ENCODE measurements around the gene DCX. TPM values are rescaled to one million over a fixed set of nuclear protein-coding genes. Genes with fewer than 3 reads are reported as not detected.

Gene DCX
- total RNA-seq, result not detected in 2 replicates

DNA sequence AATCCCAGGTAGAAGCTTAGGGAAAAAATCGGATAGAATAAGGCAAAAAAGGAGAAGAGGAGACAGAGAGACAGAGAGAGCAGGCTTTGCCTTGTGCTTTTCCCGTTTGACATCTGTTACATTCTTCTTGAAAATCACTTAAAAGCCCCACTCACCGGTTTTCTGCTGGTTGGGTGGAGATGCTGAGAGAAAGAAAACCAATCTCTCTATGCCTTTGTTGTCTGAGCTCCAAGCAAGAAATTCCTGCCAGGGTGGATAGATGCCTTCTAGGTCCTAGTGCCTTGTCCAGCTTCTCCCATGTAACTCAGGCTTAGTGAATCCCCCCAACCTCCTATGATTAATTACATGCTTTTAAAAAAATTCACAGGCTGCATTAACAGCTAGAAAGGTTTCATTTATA, at the start of gene DCX:
Gene DCX (minus strand): TSS at position 210 of the 400 bp plus-strand sequence. CDS start 1,794 bp downstream, outside the sequence.
- no peak for DNase-seq (ENCODE audit: low read depth in 2 of 2)

DNA sequence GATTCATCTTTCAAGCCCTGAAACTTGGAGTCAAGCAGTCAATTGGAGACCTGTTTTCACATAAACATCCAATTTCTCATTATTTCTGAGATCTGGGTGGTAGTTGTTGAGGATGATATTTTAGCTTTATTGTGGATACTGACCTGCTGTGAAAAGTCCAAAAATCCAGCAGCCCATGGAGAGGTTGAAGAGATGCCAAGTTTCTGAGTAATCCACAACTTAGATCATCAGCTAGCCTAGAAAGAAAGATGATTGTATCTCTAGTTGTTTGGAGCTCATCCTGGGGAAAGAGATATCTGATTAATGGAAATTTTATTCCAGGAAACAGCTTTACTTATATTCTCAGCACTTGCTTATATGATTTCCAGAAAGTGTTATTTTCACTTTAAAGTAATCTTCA, 48.6 kb upstream of the DCX start:
- DNase-seq (ENCODE audit: low read depth in 2 of 2), result no peak

DNA sequence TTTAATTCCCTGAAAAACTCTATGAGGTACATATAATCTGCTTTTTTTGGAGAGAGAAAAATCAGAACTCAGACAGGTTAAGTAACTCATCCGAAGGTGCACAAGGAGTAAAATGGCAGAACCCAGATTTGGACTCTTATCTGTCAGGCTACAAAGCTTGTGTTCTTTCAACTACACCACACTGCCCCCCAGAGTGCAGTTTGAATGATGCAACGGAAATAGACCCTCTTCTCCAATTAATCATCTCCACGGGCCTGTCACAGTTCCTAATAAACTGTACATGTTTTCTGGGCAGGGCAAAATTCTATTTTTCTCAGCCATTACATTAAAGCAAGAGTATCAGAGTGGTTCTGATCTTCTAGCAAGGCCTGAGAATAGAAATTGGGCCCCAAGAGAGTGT, 35.3 kb upstream of the DCX start:
- peak in 1 of 2 donors; percentile 0 for DNase-seq (ENCODE audit: low read depth in 2 of 2)

DNA sequence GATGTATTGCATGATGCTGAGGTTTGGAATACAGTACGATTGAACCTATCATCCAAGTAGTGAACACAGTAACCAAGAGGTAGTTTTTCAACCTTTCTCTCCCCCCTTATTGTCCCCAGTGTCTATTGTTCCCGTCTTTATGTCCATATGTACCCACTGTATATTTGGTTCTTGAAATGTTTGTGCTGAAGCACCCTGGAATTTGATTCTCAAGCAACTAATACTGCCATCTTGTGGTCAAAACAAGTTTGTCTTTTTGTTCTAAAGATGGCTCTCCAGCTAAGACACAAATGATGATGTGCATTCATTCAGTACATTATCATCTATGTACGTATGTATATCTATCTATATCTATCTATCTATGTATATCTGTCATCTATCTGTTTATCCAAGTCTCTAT, 33.5 kb upstream of the DCX start:
- peak; percentile 11 to 13 for DNase-seq (ENCODE audit: low read depth in 2 of 2)

DNA sequence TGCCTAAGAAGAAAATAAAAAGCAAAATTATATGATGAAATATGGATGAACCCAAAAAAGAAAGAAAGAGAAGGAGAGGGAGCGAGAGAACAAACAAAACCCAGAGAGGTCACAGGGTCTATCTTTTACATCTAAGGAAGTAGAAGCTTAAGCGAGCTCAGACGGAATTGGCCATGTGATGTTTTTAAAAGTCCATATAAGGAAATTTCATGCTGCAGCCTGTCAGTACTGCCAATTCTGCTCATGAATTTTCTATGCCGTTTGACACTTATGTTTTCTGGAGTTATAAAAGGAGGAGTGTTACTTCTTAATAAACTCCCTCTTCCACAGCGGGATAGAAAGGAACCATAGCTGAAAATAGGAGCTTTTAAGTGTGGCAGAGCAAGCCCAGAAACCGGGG, 32.9 kb upstream of the DCX start:
- no peak for DNase-seq (ENCODE audit: low read depth in 2 of 2)

DNA sequence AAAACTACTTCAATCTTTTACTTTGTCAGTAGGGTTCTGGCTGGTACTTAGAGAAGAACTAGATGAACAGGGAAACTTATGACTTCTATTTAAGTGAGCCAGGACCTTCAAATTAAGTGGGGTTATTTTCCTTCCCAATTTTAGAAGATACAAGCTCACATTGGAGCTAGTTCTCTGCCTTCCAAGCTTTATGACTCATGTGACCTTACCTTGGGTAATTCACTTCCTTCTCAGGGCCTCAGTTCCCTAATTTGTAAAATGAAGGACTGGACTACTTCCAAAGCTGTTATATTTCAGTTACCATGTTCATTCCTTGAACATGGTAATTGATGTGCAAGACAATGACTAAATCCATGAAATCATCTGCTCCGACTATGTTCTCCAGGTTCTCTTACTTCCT, 32.0 kb upstream of the DCX start:
- no peak for DNase-seq (ENCODE audit: low read depth in 2 of 2)

DNA sequence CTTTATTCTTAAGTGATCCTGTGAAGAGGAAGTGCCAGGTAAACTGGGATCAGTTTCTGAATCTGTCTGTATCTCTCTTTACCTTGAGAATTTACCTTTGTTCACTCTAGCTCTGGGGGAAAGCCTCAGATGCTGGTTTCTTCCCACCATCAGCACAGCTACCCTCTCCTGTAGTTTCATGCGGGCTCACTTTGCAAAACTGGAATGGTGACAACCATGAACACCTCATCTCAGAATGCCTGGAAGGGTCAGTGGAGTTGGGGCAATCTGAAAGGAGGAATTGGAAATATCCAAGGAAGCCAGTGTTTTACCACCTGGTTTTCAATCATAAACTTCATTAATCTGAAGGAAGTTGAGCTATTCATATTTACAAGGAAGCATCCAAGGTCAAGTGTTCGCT, 30.8 kb upstream of the DCX start:
- DNase-seq (ENCODE audit: low read depth in 2 of 2), result no peak

DNA sequence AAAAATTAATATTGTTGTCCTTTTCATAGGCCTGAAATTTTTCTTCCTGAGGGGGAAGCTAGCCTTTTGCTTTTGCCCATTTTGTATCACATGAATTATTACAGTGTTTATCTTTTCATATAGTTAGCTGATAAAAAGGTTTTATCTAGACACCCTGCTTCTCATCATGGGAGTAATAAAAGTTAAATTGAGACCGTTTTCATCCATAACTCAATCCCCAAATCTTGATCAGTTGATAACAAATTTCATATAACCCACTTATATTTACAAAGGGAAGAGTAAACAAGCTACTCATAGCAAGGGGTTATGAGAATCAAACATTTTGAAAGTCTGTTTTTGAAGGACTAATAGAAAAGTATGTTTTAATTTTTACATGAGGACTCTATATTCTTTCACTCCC, 23.5 kb upstream of the DCX start:
- DNase-seq (ENCODE audit: low read depth in 2 of 2), result no peak

DNA sequence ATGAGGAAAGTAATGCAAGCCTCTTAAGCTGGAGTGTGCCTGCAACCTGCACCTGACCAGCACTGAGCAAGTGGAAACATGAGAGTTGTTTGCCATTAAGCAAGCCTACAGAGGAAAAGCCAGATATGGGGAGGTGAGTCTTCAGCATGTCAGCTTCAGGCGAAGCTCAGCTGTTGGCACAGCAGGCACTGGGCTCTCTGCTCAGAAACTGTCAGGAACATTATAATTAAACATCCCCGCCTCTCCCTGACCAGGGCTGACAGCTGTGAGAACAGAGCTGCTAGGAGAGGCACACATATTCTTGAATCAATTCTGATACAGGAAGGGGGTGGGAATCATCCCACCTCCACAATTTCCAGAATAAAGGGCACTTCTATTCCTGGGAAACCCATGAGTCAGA, 19.0 kb upstream of the DCX start:
- no peak for DNase-seq (ENCODE audit: low read depth in 2 of 2)

DNA sequence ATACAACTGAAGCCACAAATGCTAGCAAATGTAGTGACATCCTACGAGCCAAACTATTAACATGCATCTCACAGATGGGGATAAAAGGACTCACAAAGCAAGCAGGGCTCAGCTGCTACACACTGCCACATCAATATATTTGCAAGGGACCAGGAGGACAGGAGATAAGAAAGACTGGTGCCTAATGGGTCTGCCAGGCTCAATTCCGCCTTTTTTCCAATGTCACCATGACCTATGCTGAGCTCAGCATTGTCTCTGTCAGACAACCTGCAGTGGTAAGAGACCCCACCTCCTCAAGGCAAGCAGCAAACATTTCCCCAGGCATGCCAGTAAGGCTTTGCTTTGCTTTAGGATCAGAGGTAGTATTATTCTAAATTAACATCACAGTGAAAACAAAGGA, 435 bp downstream of the DCX start:
- DNase-seq (ENCODE audit: low read depth in 2 of 2), result no peak

DNA sequence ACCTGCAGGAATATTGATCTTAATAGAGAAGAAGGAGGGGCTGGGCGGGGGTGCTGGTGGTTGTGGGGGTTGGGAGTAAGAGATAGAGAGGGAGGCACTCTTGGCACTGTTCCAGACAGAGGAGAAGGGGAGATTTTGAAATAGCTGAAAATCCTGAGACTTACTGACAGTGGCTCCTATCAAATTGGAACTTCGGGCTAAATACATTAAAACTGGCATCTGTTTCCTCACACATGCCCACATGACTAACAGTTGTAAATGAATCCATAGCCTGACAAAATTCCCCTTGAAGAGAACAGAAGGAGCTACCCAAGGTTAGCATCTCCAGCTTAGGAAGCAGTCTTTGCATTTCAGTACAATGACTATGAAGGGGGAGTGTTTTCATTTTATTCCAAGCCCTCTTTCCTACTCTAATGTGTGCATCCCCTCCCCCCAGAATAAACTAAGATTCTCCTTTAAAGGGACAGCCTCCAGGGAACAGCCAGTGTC, 1.4 kb downstream of the DCX start:
- DNase-seq (ENCODE audit: low read depth in 2 of 2), result no peak

DNA sequence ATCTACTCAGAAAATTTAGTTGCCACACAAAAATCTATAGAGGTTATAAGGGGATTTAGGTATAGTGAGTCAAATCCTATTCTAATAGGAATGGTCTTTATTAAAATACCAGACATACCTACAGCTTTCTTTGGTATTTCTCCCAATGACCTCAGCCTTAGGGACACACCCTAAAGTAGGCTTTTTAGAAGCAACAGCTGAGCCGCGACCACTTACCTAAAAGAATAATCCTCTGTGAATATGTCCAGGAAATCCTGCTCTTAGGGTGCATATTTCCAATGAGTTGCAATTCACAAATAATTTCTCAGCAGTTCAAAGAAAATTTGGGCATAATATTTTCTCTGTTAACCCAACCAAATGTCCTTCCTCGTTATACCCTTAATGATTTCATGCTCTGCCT, 2.7 kb downstream of the DCX start:
- DNase-seq (ENCODE audit: low read depth in 2 of 2), result no peak

DNA sequence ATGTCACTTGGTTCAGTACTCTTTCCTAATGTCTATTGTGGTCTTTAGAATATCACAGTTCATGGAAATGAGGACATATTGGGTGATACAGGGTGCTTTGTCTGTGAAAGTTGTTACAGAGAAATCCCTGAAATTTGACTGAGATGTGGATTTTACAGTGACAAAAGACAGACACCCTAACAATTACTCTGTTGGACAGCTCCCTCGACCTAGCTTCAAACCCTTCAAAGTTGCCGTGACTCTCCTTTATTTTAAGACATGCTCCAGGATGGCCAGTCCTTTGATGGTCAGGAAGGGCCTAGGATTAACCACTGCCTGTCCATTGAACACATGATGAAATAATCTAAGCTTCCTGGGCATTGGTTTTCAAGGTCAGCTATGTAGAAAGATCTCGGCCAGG, 4.0 kb downstream of the DCX start:
- DNase-seq (ENCODE audit: low read depth in 2 of 2), result no peak

DNA sequence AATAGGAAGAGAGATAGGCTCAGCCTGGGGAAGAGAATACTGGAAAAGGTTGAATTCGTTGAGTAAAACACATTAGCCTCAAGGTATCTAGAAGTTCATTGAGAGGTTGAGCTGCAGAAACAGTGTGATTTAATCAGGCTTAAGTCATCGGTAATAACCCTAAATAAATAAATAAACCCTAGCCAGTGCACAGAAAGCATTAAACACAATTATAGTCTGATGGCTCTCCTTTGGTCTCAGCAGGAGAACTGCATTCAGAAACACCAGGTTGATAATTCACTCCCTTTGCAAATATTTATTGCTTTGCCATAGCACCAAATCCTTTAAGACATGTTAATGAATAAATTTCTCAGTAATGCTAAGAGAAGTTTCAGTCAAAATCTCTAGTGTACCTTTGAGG, 9.6 kb downstream of the DCX start:
- DNase-seq (ENCODE audit: low read depth in 2 of 2), result no peak

DNA sequence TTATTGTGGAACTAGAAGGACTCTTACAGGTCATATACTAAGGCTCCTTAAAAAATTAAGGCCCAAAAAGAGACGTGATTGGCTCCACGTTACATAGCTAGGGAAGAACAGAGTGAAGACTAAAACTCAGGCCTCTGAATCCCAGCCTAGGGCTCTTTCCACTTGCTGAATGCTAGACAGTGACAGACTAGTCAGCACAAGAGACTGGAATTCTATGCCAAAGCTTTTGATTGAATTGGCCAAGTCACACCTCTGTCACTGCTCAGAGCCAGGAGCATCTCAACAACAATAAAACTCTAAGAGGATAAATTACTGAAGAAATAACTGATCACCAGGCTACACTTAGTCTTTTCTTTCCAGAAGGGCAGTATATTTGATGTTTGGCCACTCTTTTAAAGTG, 16.8 kb downstream of the DCX start:
- DNase-seq (ENCODE audit: low read depth in 2 of 2), result no peak

DNA sequence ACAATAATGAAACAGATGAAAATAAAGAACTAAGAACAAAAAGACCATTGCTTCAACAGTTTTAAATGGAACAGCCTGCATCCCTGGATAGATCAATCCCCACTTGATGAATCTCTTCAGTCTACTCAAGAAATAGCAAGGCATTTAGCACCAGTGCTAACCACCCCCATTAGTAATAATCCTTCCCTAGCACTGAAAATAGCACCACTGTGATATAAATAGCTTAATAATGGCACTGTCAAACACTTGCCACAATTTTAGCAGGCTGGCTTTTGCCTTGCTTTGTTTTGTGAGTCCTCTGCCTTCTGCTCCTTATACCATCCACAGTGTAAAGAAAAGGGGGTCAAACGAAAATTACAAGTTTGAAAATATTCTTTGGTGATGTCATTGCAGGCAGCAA, 17.4 kb downstream of the DCX start:
- DNase-seq (ENCODE audit: low read depth in 2 of 2), result no peak

DNA sequence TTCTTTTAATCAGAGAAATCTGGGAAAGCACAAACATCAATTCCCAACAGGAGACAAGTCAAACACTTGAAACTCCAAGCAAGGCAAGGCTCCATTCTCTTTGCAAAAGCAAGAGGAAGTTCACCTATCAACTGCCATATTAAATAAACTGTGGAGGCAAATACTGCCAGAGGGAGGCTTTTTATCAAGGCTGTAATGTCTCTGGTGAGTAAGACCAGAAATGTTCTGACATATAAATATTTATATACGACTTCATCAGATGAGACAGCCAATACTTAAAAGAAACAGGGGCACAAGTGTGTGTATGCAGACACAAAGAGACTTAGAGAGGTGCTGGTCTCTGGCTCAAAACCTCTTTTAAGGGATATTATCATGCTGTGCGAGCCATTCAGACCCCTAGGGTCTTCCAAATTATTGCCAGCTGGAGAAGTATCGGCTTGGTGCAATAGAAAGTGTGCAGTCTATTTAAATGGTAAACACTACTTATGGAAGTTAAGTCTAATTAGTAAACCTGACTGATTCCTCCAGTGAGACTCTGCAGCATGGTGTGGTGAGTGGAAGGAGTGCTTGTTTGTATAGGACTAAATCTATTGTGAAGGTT, 24.4 kb downstream of the DCX start:
- DNase-seq (ENCODE audit: low read depth in 2 of 2), result no peak

DNA sequence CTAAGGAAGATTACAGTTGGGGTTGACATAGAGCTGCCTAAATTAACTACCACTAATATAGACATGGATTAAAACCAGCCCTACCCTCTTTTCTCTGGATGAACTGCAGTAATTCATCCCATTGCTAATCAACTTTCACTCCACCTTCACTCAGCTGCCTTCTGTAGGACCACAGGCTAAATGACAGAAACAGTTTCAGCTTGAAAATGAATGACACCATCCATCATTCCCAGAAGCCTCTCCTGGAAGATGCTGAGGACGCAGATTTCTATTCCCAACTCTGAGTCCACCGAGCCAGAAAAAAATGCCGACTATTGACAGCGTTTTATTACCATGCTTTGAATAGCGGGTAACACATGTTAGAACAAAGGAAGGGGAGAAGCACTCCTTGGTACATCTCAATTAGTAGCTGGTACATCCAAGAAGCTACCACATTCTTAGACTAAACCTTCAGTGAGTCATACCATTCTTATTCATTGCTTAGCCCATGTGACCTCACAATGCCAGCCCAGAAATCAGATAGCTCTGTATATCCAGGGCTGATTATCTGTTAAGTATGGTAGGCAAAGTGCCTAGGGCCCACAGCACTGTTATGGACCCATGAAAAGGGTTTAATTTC, 25.3 kb downstream of the DCX start:
- no peak for DNase-seq (ENCODE audit: low read depth in 2 of 2)

DNA sequence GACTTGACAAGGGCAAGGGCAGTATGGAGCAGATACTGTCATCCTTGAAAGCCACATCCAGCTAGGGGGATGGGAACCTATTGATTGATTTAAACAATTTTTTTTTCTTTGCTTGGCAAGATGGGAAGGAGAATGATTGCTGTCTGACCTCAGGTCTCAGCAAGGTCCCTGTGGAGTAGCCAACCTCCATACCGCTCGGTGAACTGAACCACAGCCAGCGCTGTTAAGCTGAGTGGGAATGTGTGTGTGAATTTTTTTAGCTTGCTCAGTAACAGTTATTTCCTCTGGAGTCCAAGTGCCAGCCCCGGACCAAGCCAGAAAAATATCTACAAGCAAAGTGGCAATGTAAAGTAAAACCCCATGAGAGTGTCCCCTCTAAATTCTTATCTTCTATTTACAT, 25.9 kb downstream of the DCX start:
- no peak for DNase-seq (ENCODE audit: low read depth in 2 of 2)

DNA sequence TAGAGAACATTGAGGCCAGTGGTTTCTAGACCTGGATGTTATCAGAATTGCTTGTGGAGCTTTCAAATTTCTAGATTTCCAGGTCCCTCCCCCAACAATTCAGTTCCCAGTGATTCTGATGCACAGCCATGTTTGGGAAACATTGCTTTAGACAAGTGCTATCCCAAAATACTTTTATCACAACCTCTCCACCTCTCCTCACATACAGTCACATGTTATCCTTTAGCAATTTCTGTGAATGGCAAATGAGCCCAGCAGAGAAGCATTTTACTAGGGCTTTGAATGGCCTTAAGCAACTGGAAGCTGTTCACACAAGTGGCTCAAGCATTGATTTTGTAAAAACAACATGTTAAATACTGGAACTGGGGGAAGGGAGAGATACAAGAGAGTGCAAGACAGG, 29.7 kb downstream of the DCX start:
- no peak for DNase-seq (ENCODE audit: low read depth in 2 of 2)

DNA sequence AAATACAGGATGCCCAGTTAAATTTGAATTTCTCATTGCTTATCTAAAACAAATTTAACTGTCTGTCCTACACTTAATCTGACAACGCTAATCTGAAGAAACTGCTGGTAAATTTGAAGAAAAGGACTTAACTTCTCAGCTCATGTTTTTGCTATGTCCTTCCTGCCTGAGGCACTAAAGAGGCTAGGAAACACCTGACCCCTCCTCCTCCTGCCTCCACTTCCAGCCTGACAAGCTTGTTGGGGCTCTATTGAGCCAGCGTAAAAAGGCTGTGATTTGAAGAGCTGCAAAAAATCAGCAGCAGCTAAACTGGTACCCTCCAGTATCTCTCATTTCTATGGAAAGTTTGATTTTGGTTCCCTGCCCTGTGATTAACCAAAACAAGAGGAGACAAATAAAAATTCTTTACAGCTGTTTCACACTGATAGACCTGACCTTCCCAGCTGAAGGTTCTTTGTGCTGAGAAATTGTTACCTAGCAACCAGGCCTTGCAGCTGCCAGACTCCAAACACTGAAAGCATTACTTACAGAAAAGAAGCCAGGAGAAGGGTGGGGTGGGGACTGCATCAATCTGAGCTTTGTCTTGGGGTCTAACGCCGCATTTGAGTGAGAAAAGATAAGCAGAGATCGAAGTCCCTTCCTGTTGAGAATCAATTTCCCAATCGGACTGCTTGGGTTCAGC, 35.0 kb downstream of the DCX start:
- DNase-seq (ENCODE audit: low read depth in 2 of 2), result no peak

DNA sequence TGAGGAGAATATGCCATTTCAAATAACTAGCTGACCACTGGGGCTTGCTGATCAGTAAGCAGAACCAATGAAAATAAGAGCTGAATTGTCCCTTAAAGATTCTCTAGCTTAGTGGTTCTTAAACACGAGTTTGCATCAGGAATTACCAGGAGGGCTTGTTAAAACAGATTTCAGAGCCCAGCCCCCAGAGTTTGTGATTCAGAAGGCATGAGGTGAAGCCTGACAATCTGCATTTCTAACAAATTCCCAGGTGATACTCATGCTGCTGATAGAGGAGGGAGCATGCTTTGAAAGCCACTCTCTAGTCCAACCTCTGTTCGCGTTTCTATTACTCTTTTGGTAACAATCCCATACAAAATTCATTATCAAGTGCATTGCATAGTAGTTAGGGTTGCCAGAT, 35.5 kb downstream of the DCX start:
- no peak for DNase-seq (ENCODE audit: low read depth in 2 of 2)

DNA sequence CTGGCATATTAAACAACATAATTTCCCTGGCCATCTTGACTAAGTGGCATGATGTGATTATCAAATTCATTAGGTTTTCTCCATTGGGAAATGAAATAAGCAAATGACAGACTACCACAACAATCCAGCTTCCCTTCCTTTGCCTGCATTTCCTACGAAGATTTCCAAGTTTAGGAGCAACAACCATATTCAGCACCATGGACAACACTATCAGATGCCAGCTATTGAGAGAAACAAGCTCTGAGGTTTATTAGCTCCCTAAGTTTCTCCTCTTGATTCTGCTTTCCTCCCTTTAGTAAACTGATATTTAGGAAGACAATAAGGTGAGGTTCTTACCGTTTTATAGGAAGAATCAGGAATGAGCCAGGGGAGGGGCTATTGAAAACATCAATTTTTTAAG, 36.2 kb downstream of the DCX start:
- no peak for DNase-seq (ENCODE audit: low read depth in 2 of 2)

All from dermis microvascular lymphatic vessel endothelial cell (primary cell).